Measurements from ENCODE around the gene GPR85.

The GPR85 gene

DNA sequence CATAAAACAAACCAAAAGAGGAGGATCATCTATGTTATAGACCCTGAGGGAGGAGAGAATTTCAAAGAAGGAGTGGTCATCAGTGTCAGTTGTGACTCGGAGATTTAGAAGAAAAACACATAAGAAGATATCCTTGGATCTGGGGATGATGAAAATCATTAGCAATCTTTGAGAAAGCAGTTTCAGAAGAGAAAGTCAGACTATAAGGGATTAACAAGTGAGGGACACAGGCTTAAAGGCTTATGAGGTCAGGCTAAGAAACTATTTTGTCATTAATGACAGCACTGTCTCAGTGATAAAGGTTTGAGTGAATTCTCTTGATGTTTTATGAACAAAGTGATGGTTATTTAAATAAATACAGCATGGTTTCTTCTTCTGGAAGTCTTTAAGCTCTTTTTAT is 6.1 kb upstream of the GPR85 start:
- H3K4me1 ChIP-seq (ENCODE audit: low read length): no peaks in the 10 kb centered on the region
- H2AFZ ChIP-seq (ENCODE audit: low read length): no peak overlapping the region
- no peak overlapping the region for H3K27ac ChIP-seq (ENCODE audit: low read length)
- no peaks in the 10 kb centered on the region for H3K36me3 ChIP-seq (replicated peaks; ENCODE audit: insufficient read depth, low read length)
- H3K9me2 ChIP-seq (replicated peaks; ENCODE audit: insufficient read depth, low read length): no peaks in the 10 kb centered on the region
- no peaks in the 10 kb centered on the region for H3F3A ChIP-seq (ENCODE audit: insufficient read depth, low read length)
- TF ChIP-seq, protein P1, sequence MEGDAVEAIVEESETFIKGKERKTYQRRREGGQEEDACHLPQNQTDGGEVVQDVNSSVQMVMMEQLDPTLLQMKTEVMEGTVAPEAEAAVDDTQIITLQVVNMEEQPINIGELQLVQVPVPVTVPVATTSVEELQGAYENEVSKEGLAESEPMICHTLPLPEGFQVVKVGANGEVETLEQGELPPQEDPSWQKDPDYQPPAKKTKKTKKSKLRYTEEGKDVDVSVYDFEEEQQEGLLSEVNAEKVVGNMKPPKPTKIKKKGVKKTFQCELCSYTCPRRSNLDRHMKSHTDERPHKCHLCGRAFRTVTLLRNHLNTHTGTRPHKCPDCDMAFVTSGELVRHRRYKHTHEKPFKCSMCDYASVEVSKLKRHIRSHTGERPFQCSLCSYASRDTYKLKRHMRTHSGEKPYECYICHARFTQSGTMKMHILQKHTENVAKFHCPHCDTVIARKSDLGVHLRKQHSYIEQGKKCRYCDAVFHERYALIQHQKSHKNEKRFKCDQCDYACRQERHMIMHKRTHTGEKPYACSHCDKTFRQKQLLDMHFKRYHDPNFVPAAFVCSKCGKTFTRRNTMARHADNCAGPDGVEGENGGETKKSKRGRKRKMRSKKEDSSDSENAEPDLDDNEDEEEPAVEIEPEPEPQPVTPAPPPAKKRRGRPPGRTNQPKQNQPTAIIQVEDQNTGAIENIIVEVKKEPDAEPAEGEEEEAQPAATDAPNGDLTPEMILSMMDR (IDR thresholded peaks at IDR 0.05; ENCODE audit: low read length): no peak
- TF ChIP-seq EZH2 (optimal IDR thresholded peaks at IDR 0.05; ENCODE audit: low read depth, low read length) (no peak), EZH2phosphoT487 (IDR thresholded peaks at IDR 0.05; ENCODE audit: low read length) (no peak)
- no peak overlapping the region for H3K4me2 ChIP-seq (ENCODE audit: low read depth, low read length)
- no peak overlapping the region for H3K9ac ChIP-seq (ENCODE audit: low read length)
- no peaks in the 10 kb centered on the region for H3K79me2 ChIP-seq (ENCODE audit: low read length)
- no peak for DNase-seq
- H4K20me1 ChIP-seq (ENCODE audit: insufficient read depth, low read length): no peaks in the 10 kb centered on the region
- H3K9me3 ChIP-seq (replicated peaks; ENCODE audit: insufficient read depth, low read length): no peaks in the 10 kb centered on the region
- H3K4me3 ChIP-seq (ENCODE audit: low read length): no peak overlapping the region
- H3K27me3 ChIP-seq (replicated peaks; ENCODE audit: insufficient read depth, low read length): no peaks in the 10 kb centered on the region

DNA sequence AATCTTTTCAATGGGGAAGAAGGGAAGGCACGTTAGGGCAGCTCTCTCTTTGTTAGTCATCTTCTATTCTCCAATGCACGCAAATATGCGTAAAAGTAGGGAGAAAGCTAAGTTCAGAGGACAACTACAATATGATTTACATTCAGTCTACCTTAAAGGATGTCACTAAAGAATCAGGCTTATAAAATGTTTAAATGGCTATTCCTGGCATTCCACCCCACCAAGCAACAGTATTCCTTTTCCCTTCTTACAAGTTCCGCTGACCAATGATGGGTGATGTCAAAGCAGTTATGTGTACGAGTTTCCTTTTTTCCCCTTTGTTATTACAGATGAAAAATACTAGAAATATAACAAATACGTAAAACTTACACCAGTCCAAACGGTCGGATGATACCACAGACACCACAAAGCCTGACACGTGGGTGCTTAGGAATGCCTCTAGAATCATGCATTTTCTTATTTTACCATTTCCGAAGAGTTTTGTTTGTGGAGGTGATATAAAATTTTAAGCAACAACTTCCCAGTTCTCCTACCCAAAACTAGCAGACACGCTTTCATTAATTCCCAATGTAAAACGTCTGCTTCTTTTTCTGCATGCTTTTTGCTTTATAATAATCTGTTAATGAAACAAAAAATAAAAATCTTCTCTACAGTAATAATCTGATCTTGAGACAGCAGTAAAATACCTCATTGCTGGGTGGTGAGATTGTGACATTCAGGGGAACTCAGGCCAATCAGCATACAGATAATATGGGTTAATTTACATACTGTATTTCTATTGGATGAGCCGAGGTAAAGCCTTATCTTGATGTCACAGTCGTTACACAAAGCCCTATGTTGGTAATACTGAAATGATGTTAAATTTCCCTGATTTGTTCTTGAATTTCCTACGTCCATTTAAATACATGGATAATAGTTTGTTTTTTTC is 708 bp upstream of the GPR85 start:
- H3K27ac ChIP-seq (ENCODE audit: low read length): no peak overlapping the region
- no peak overlapping the region for H3K9ac ChIP-seq (ENCODE audit: low read length)
- DNase-seq: no peak
- H3K9me2 ChIP-seq (replicated peaks; ENCODE audit: insufficient read depth, low read length): no peaks in the 10 kb centered on the region
- TF ChIP-seq, protein P1 (IDR thresholded peaks at IDR 0.05; ENCODE audit: low read length): no peak
- TF ChIP-seq EZH2 (optimal IDR thresholded peaks at IDR 0.05; ENCODE audit: low read depth, low read length) (no peak), EZH2phosphoT487 (IDR thresholded peaks at IDR 0.05; ENCODE audit: low read length) (no peak)
- no peaks in the 10 kb centered on the region for H3K27me3 ChIP-seq (replicated peaks; ENCODE audit: insufficient read depth, low read length)
- no peak overlapping the region for H3K4me3 ChIP-seq (ENCODE audit: low read length)
- no peaks in the 10 kb centered on the region for H3K9me3 ChIP-seq (replicated peaks; ENCODE audit: insufficient read depth, low read length)
- no peaks in the 10 kb centered on the region for H3K36me3 ChIP-seq (replicated peaks; ENCODE audit: insufficient read depth, low read length)
- no peaks in the 10 kb centered on the region for H4K20me1 ChIP-seq (ENCODE audit: insufficient read depth, low read length)
- peaks cover 12% of the 10 kb centered on the region for H3K4me1 ChIP-seq (ENCODE audit: low read length)
- H3K79me2 ChIP-seq (ENCODE audit: low read length): no peaks in the 10 kb centered on the region
- no peak overlapping the region for H3K4me2 ChIP-seq (ENCODE audit: low read depth, low read length)
- H2AFZ ChIP-seq (ENCODE audit: low read length): no peak overlapping the region
- peaks cover 10% of the 10 kb centered on the region for H3F3A ChIP-seq (ENCODE audit: insufficient read depth, low read length)

DNA sequence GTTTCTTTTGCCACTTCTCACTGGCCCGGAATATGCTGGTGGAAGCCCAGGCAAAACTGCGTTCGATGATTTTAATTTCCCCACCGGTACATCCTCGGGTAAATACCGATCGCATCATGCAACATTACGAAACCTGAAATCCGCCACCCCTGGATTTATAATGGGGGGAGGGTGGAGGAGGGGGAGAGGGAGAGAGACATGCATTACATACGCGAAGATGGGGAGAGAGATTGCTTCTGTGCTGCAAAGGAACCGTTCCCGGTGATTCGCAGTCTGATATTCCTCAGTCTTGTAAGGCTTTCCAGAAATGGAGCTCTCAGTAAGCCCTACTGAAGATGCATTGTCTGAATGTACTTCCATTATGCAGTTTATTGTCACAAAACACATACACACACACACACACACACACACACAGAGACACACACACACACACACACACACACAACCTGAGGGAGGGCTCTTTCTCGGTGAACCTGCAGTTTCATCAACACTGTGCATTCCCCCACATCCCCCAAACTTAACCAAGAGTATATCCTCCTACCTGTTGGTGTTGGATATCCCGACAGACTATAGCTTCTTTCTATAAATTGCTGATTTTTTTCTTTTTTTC is 741 bp downstream of the GPR85 start:
- no peak for TF ChIP-seq EZH2 (optimal IDR thresholded peaks at IDR 0.05; ENCODE audit: low read depth, low read length)
- no peak for TF ChIP-seq EZH2phosphoT487 (IDR thresholded peaks at IDR 0.05; ENCODE audit: low read length)
- TF ChIP-seq, protein P1 (IDR thresholded peaks at IDR 0.05; ENCODE audit: low read length): no peak
- Histone ChIP-seq H3K4me1 (ENCODE audit: low read length) (peaks cover 12% of the 10 kb centered on the region), H3K27ac (ENCODE audit: low read length) (no peak overlapping the region), H3K36me3 (replicated peaks; ENCODE audit: insufficient read depth, low read length) (no peaks in the 10 kb centered on the region), H3K9me3 (replicated peaks; ENCODE audit: insufficient read depth, low read length) (no peaks in the 10 kb centered on the region), H3K4me2 (ENCODE audit: low read depth, low read length) (no peak overlapping the region), H3K27me3 (replicated peaks; ENCODE audit: insufficient read depth, low read length) (no peaks in the 10 kb centered on the region), H3K4me3 (ENCODE audit: low read length) (no peak overlapping the region), H2AFZ (ENCODE audit: low read length) (no peak overlapping the region), H3F3A (ENCODE audit: insufficient read depth, low read length) (peaks cover 10% of the 10 kb centered on the region), H4K20me1 (ENCODE audit: insufficient read depth, low read length) (no peaks in the 10 kb centered on the region), H3K9ac (ENCODE audit: low read length) (no peak overlapping the region), H3K9me2 (replicated peaks; ENCODE audit: insufficient read depth, low read length) (no peaks in the 10 kb centered on the region), H3K79me2 (ENCODE audit: low read length) (no peaks in the 10 kb centered on the region)
- no peak for DNase-seq

All from MM.1S (cell line).